ENCODE data around the gene AMZ2. TPM values are rescaled to one million over a fixed set of nuclear protein-coding genes. Genes with fewer than 3 reads are reported as not detected.
A peak's percentile ranks its signal among the peaks of the same experiment; 100 is the strongest.

The AMZ2 gene
- total RNA-seq, 1 donor from 2014 or later = 70.3 TPM

DNA sequence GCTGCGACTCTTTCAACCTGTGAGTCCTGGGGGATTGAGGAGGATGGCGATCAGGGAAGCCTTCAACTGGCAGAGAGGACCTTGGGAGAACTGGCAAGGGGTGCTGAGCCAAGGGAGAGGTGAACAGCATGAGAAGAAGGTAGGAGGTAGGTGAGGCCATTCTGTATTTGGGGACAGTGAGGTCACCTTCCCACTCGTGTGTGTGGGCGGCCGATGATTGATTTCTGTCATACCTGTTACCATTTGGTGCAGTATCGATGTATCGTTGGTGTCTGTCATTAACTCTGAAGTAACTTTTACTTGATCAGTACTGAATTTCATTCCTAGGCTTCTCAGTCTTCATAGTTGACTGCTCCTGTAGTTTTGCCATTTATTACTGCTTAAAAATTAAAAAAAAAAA is 47.2 kb downstream of the AMZ2 start:
- TF ChIP-seq, protein P1, sequence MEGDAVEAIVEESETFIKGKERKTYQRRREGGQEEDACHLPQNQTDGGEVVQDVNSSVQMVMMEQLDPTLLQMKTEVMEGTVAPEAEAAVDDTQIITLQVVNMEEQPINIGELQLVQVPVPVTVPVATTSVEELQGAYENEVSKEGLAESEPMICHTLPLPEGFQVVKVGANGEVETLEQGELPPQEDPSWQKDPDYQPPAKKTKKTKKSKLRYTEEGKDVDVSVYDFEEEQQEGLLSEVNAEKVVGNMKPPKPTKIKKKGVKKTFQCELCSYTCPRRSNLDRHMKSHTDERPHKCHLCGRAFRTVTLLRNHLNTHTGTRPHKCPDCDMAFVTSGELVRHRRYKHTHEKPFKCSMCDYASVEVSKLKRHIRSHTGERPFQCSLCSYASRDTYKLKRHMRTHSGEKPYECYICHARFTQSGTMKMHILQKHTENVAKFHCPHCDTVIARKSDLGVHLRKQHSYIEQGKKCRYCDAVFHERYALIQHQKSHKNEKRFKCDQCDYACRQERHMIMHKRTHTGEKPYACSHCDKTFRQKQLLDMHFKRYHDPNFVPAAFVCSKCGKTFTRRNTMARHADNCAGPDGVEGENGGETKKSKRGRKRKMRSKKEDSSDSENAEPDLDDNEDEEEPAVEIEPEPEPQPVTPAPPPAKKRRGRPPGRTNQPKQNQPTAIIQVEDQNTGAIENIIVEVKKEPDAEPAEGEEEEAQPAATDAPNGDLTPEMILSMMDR (IDR thresholded peaks at IDR 0.05; ENCODE audit: unreplicated experiment) = no peak
- Mint-ChIP-seq H3K4me1 (ENCODE audit: unreplicated experiment) (peaks cover 39% of the 10 kb centered on the region), H3K9me3 (ENCODE audit: unreplicated experiment) (no peaks in the 10 kb centered on the region), H3K27me3 (ENCODE audit: unreplicated experiment) (peaks cover 4% of the 10 kb centered on the region), H3K4me3 (ENCODE audit: unreplicated experiment) (no peak overlapping the region), H3K27ac (ENCODE audit: unreplicated experiment) (no peak overlapping the region), H3K36me3 (ENCODE audit: low read depth, unreplicated experiment) (peaks cover 4% of the 10 kb centered on the region)
- DNase-seq (ENCODE audit: low spot score) = no peak

DNA sequence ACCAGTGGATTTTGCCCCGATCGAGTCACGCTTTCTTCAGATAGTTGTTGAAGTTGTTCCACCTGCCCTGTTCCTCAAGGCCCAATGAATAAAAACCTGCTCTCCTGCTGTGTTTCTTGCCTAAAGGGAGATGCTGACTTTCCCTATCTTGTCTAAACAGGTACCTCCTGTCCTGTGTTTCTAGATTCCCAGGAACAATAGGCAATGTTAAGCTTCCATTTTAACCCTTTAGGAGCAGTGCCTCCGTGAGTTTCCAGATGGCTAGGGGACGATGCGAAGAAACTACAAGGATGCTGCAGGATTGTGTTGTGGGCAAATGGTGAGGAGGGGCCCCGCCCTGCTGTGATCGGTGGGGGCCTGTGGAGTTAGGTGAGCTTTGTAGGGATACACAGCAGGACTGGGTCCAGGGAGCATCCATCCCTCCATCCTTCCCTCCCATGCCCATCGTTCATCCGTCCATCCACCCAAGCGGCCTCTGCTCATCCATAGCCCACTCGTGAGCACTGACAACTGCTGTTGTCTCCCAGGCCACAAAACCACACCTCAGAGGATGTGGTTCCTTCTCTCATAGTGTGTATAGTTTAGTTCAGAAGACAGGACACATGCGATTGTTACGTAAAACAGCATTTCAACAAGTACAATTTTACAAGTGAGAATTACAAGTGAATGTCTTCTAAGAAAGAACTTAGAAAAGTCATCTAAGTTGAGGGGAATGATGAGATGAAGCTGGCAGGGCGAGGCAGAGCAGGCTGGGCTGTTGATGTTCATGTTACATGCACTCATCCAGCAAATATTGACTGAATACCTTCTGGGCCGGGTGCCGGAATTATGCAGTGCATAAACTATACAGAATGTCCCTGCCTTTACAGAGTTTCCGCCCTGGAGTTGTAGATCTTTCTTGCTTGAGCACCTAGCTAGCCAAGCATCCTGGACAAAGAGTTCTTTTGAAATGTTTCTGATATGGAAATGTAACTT is 48.7 kb downstream of the AMZ2 start:
- Mint-ChIP-seq H3K36me3 (ENCODE audit: low read depth, unreplicated experiment) (no peaks in the 10 kb centered on the region), H3K9me3 (ENCODE audit: unreplicated experiment) (no peaks in the 10 kb centered on the region), H3K4me3 (ENCODE audit: unreplicated experiment) (no peak overlapping the region), H3K27me3 (ENCODE audit: unreplicated experiment) (peaks cover 2% of the 10 kb centered on the region), H3K4me1 (ENCODE audit: unreplicated experiment) (peaks cover 44% of the 10 kb centered on the region), H3K27ac (ENCODE audit: unreplicated experiment) (peak overlapping the region; percentile 42)
- no peak for DNase-seq (ENCODE audit: low spot score)
- TF ChIP-seq, protein P1 (IDR thresholded peaks at IDR 0.05; ENCODE audit: unreplicated experiment) = no peak

DNA sequence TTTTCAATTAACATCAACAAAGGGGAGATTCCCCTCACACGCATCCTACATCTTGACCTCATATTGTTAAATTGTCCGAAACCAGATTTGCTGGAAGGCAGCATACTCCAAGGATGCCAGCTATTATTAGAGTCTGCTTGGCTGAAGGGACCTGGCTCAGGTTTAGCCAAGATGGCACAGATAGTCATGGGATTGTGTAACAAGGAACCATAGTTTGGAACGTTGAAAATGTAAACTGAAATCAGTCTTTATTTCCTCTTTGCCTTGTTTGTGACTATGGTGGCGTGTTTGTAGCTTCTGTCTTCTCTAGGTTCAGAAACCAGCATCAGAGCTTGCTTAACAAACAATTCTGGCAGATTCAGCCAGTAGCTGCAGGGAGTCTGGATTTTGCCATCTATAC is 49.4 kb downstream of the AMZ2 start:
- TF ChIP-seq, protein P1 (IDR thresholded peaks at IDR 0.05; ENCODE audit: unreplicated experiment) = no peak
- Mint-ChIP-seq H3K9me3 (ENCODE audit: unreplicated experiment) (no peaks in the 10 kb centered on the region), H3K4me3 (ENCODE audit: unreplicated experiment) (no peak overlapping the region), H3K27ac (ENCODE audit: unreplicated experiment) (no peak overlapping the region), H3K4me1 (ENCODE audit: unreplicated experiment) (peaks cover 50% of the 10 kb centered on the region), H3K36me3 (ENCODE audit: low read depth, unreplicated experiment) (no peaks in the 10 kb centered on the region), H3K27me3 (ENCODE audit: unreplicated experiment) (peaks cover 2% of the 10 kb centered on the region)
- DNase-seq (ENCODE audit: low spot score) = no peak

DNA sequence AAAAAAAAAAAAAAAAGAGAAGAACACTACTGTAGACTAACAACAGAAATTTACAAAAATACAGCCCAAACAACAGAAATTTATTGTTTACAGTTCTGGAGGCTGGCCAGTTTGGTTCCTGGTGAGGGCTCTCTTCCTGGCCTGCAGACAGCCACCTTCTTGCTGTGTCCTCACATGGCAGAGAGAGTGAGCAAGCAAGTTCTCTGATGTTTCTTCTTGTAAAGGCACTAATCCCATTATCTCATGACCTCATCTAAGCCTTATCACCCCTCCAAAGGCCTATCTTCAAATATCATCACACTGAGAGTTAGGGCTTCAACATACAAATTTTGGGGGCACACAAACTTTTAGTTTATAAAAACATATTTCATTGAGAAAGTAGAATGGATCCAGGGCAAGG is 50.8 kb downstream of the AMZ2 start:
- Mint-ChIP-seq H3K9me3 (ENCODE audit: unreplicated experiment) (no peaks in the 10 kb centered on the region), H3K27ac (ENCODE audit: unreplicated experiment) (no peak overlapping the region), H3K4me1 (ENCODE audit: unreplicated experiment) (peaks cover 54% of the 10 kb centered on the region), H3K27me3 (ENCODE audit: unreplicated experiment) (peaks cover 2% of the 10 kb centered on the region), H3K36me3 (ENCODE audit: low read depth, unreplicated experiment) (no peaks in the 10 kb centered on the region), H3K4me3 (ENCODE audit: unreplicated experiment) (no peak overlapping the region)
- no peak for DNase-seq (ENCODE audit: low spot score)
- TF ChIP-seq, protein P1 (IDR thresholded peaks at IDR 0.05; ENCODE audit: unreplicated experiment) = no peak

DNA sequence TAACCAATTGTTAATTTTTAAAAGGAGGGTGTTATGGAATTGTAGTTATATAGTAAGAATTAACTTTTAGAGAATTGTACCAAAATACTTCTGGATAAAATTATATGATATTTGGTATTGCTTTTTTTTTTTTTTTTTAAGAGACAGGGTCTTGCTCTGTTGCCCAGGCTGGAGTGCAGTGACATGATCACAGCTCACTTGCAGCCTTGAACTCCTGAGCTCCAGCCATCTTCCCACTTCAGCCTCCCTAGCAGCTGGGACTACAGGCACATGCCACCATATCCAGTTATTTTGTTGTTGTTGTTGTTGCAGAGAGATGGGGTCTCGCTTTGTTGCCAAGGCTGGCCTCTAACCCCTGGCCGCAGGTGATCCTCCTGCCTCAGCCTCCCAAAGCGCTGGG is 52.0 kb downstream of the AMZ2 start:
- Mint-ChIP-seq H3K27me3 (ENCODE audit: unreplicated experiment) (peaks cover 2% of the 10 kb centered on the region), H3K27ac (ENCODE audit: unreplicated experiment) (peak overlapping the region; percentile 61), H3K4me3 (ENCODE audit: unreplicated experiment) (no peak overlapping the region), H3K4me1 (ENCODE audit: unreplicated experiment) (peaks cover 49% of the 10 kb centered on the region), H3K9me3 (ENCODE audit: unreplicated experiment) (no peaks in the 10 kb centered on the region), H3K36me3 (ENCODE audit: low read depth, unreplicated experiment) (no peaks in the 10 kb centered on the region)
- no peak for DNase-seq (ENCODE audit: low spot score)
- TF ChIP-seq, protein P1 (IDR thresholded peaks at IDR 0.05; ENCODE audit: unreplicated experiment) = no peak

Measured in endothelial cell (in vitro differentiated cells).